ENCODE measurements around the gene DNAJC4.
"Not testable (repeated sequence)": the region's sequence is repeated elsewhere in the genome, so short reads cannot be mapped to it uniquely, and the experiment has no call there.

DNAJC4 gene

DNA sequence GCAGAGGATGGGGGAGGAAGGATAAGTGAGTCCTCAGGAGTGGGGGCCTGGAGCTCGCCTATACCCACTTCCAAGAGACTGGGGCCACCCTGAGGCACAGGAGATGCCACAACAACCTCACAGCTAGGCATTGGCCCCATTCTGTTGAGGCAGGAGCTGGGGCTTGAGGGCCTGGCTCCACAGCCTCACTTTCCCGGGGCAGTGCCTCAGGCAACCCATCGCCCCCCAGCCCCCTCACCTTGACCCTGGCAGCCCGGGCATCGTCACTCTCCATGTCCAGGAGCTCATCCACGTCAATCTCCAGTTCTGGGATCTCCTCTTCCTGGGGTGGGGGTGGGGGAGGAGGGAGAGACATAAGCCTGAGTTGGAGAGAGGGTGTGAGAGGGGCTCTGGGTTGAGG is 14.6 kb downstream of the DNAJC4 start:
- no peak for DNase-seq (ENCODE audit: low read depth in 3 of 3)

DNA sequence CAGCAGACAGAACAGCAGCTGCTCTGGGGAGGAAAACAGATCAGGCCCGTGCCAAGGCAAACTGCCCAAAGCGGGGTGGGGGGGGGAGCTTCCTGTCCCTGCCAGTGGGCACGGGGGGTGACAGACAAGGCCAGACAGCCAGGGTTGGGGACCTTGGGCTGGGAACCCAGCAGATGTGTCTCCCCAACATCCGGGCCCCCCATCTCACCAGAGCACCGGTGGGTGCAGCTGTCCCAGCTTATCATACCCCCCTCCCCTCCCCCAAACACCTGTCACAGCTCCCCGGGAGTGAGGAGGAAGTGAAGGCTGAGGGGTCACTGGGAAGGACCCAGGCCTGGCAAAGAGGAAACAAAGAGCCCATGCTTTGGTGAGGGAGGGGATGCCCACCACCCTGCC is 15.1 kb downstream of the DNAJC4 start:
- no peak for DNase-seq (ENCODE audit: low read depth in 3 of 3)

DNA sequence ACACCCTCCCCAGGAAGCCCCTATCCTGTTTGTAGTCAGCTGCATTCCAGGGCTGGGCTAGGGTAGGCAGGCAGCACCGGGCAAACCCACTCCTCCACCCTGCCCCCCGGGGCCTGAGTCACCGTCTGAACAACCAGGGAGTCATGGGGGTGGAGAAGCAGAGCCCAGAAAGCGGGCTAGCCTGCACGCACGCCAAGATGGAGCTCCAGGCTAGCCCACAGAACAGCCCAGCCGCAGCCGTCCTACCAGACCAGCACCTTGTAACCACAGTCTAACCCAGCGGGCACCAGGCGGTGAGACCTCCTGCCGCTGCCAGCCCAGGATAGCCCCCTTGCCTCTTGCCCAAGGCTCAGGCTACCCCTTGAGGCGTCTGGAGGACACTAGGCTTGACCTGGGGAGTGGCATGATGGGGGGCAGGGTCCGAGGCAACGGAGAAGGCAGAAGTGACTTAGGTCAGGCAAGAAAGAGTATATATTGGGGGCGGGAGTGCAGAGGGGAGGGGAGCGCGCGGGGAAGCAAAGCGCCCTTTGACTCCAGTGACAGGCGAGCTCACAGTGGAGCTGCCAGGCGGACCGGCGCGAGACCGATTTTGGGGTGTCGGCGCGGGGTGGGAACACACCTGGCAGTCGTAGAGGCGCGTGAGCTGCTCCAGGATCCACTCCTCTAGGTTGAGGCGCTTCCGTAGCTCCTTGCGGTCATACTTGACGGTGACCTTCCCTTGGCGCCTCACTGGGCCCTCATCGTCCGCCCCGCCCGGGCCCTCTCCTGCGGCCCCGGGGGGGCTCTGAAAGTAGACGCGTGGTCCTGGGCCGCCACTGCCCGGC is 15.7 kb downstream of the DNAJC4 start:
- peak; percentile 44 to 82 (median 73) for DNase-seq (ENCODE audit: low read depth in 3 of 3)

DNA sequence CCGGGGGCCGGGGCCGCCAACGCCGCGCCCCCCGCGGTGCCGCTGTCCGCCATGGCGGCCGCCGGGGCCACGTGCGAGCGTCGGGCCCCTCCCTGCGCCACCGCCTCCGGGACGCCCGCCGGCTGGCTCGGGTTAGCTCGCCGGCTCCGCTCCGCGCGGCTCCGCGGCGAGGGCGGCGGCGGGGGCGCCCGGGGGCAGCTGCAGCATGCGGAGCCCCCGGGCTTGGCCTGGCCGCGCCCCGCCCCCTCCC is 16.2 kb downstream of the DNAJC4 start:
- not testable (repeated sequence) for DNase-seq (ENCODE audit: low read depth in 3 of 3)

DNA sequence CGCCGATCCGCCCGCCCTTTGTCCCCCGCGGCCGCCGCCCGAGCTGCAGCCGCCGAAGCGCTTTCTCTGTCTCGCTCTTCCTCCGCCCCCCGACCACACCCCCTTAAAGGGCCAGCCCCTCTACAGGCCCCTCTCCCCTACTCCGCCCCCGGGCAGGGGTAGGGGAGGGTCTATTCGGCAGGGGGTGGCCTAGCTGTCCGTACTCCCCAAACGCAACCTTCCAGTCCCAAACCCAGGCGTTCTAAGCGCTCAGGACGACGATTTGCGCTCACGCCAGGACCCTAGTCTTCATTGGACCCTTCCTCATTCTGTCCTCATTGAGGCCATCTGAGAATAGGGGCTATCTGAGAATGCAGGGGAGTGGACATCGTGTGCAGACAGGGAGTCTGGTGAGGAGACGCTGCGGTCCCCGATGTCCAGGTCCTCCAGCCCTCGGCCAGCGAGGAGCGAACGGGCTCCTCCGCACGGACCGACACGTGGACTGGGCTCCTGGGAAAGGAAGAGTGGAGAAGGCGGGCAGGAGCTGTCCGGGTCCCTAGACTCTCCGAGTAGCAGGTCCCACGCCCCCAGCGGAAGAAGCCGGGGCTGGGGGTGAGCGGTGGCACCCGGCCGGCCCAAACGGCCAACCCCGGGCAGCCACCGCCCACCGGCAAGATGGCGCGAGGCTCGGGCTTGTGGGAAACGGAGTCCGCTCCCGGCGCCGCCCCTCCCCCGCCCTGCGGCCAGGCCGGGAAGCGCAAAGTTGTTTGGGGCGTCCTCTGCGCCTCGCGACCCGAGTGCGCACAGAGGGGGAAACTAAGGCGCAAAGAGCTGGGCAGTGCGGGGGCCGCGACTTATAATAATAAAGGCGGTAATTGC is 16.8 kb downstream of the DNAJC4 start, which contains the start of gene PPP1R14B:
TSS of gene PPP1R14B (minus strand) at position 73 of the 858 bp plus-strand sequence. CDS start 270 bp downstream, outside the sequence.
- DNase-seq (ENCODE audit: low read depth in 3 of 3): peak; percentile 68 to 86 (median 71)

DNA sequence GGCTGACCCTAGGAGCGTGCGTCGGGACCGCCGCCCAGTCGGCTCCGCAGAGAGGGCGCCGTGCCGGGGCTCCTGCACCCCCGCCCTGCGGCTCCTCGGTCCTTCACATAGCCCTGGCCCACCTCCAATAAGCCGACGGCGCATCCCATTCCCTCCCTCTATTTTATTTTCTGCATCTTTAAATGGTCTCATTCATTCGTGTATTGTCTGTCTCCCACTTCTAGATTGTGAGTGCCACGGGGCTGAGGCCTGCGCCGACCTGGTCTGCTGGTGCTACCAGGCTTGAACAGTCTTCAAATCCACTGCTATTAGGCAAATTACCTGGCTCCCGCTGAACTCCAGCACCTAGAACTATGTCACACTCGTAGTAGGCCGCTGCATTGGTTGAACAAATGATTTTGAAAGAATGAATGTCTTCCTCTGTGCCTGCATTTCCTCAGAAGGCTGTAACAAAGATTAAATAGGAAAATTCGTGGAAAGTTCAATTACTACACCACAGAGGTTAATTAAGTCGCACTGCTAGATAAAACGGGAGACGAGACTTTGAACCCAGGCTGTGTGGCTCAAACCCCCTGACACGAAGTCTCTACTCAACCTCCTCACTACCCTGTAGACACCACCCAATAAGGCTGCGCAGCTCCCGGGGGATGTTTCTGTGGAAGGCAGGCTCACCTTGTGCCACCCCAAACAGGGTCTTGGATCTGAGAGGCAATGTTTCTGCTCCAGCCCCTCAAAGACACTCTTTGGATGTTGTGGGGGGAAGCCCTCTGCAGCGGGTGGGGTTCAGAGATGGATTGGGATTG is 17.6 kb downstream of the DNAJC4 start:
- DNase-seq (ENCODE audit: low read depth in 3 of 3): no peak

DNA sequence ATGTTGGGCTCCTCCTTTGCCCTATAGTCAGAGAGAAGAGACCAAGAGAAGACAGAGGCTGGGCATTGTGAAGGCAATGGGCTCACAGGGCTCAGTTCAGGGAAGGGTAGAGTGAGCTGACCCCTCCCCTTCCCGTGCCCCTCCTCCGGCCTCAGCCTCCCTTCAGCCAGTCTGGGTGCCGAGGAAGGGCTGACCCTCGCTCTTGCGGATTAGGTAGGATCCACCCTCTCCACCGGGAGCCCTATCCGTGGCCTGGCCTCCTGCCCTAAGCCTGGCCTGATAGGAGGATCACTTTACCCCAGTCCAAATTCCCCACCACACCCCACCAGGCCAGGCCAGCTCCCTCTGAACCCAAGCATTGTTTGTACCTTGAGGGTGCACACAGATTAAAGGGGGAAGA is 18.2 kb downstream of the DNAJC4 start:
- DNase-seq (ENCODE audit: low read depth in 3 of 3): no peak

DNA sequence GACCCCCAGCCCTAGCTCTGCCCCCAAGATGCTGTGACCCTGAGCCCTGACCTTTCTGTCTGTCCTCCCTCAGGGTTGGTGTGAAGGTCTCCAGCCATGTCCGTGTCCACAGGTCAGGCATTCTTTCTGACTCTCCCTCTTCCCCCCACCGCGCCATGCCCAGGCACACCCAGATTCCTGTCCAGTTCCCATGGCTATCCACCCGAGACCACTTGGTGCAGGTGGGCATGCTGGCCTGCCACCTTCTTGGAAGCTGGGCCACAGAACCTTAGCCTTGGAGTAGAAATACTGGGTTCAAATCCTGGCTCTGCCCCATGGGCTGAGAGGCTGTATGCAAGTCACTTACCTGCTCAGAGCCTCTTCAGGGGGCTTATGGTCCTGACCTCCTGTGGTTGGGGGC is 18.7 kb downstream of the DNAJC4 start:
- DNase-seq (ENCODE audit: low read depth in 3 of 3): no peak

DNA sequence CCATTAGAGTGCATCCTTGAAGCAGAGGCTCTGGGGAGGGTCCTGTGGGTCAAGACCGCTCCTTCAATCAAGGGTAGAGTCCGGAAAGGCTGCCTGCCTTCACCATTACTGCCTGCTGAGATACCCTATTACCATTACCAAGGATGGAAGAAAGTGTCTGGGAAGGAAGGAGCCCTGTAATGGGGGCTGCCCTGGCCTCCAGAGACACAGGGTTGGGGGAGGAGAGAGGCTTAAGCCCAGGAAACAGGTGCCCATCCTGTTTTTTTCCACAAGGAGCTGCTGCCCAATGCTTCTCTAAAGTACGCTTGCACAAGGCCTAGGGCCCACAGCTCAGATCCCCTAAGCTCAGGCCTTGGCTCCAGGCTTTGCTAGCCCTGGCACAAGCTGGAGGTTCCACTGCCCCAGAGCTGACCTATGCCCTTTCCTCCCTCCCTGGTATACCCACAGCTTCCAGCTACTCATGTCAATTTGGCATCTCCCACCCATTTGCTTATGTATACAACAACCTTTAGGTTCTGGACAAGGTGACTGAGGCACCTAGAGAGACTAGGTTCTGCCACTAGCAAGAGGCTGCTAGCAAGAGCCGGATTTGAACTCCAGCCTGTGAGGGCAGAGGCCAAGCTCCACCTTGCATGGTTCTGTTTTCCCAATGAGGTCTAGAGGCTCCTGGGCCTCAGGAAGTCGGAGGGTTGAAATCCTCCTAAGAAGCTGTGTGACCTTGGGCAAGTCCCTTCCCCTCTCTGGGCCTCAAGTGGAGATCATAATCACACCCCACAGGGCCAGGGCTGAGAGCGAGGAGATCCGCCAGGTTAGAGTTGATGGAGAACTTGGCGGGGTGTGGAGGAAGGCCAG is 19.4 kb downstream of the DNAJC4 start:
- no peak for DNase-seq (ENCODE audit: low read depth in 3 of 3)

DNA sequence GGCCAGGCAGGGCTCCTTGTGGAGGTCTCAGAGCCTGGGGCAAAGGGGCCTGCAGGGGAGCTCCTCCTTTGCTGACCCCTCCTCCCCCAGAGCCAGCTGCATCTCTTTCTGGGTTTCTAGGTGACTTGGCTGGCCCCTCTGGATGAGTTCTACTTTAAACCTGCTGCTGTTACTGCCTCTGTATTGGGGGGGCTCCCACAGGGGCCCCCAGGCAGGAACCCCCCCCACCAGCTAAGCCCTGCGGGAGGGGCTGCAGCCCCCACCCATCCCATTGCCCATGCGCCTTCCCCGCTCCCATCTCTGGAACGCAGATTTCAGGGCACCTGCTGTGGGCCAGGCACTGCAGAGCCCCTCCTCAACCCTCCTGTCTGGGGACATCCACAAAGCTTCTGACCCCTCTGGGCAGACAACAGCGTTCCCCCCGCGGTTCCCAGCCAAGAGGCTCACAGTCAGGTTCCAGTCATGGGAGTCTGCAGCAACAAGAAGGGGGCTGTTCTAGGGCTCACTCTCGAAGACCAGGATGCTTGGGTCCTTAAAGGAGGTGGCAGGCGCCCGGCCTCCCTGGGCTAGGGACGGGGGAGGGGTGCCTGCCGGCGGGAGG is 20.2 kb downstream of the DNAJC4 start:
- no peak for DNase-seq (ENCODE audit: low read depth in 3 of 3)

DNA sequence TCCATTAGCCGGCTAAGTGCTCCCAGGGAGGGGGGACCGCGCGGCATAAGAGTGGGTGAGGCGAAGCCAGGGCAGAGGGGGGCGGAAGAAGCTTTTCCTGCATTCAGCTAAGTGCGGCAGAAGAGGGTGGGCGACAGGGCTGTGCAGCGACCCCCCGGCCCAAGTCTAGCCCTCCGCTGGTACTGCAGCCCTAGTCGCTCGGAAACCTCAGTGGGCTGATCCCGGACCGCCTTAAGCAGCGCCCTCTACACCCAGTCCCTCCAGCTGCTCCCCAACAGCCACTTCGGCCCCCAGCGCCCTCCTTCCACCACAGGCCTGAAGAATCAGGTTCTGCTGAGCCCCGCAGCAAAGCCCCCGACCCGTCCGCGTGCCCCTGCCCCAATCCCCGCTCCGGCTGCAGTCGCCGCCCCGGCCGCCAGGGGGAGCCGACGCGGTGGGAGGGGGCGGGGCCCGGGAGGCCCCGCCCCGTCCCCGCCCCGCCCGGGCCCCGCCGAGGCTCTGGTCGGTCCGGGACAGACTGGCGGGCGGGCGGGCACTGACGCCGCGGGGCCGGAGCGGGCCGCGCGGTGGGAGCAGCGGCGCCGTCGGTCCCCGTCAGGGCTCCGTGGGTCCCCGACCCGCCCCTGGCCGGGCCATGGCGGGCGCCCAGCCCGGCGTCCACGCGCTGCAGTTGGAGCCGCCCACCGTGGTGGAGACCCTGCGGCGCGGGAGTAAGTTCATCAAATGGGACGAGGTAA is 20.8 kb downstream of the DNAJC4 start, which contains the start of gene PLCB3:
TSS of gene PLCB3 (plus strand) at position 515 of the 737 bp plus-strand sequence. CDS start at position 635, 120 bp downstream.
- peak in 1 of 3 experiments; percentile 46 for DNase-seq (ENCODE audit: low read depth in 3 of 3)

DNA sequence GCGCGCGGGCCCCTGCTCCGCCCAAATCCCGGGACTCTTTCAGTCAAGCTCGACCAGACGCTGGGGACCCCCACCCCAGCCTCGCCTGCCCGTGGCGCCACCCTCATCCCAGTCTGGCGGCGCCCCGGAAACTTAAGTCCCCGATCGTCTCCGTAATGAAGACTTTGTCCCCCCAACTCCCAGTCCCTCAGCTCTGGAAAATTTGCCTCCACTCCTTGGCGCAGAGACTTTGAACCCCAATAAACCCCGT is 21.3 kb downstream of the DNAJC4 start:
- DNase-seq (ENCODE audit: low read depth in 3 of 3): no peak

DNA sequence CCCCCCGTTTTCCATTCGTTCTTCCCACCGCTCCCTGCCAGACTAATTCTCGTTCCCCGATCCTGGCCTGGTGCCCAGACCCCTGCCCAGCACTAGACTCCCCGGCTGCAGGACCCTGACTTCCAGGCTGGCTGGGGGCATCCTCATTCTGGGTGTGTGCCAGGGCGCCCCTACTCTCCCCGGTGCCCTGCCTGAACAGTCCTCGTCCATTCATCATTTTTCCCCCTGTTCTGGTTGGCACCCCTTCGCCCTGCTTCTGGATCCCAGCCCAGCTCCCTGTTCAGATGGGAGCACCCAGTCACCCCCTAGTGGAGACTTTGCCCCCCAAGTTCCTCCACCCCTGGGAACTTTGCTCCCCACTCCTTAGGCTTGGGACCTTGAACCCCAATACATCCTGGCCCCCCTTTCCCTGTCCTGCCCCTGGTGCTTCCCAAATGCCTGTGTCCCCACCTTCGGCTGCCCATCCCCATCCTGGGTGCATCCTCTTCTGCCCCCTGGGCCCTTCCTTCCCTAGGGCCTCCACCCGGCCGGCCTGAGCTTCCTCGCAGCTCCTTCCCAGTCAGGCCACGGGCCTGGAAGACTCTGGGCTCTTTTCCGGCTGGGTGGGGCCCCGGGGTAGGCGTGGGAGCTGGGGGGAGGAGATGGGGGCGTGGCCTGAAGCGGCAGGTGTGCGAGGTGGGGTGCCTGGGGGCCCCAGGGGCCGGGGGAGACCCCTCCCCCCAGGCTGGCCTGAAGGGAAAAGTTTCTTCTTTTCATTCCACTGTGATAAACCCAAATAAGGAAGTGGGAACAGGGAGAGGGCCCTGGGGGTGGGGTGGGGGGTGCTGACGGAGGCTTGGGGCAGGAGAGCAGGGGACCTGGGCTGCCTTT is 21.9 kb downstream of the DNAJC4 start:
- DNase-seq (ENCODE audit: low read depth in 3 of 3): no peak

DNA sequence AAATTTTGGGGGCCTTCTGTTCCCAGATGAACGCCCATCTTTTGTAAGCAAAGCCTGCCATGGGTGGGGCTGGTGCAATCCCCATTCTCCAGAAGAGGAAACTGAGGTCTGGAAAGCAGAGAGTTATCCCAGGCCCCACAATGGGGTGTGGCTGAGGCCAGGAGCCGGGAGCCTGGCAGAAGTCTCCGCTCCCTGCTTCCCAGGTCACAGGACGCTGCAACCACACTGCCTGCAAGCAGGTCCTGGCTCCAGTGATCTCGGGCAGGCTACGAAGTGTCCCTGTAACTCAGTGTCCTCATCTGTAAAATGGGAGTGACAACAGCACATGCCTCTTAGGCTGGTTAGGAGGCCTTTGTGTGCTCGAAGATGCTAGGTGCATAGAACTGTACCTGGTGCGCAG is 22.7 kb downstream of the DNAJC4 start:
- DNase-seq (ENCODE audit: low read depth in 3 of 3): no peak

DNA sequence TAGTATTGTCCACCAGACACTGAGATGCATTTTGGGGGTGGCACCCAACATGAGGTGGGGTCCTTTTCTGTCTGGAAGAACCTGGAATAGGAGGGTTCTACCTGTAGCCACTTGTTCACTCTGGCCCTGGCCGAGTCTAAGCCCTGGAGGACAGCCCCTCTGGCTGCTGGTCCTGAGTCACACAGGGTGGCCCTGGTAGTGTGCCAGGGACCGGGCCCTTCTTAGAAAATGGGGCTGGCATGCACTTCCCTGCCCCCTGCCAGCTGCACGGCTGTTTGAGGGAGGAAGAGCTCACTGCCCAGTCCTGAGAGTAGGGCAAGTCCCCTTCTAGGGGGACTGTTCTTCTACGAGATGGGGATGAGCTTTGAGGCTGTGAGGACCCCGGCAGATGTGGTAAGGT is 23.1 kb downstream of the DNAJC4 start:
- DNase-seq (ENCODE audit: low read depth in 3 of 3): no peak

DNA sequence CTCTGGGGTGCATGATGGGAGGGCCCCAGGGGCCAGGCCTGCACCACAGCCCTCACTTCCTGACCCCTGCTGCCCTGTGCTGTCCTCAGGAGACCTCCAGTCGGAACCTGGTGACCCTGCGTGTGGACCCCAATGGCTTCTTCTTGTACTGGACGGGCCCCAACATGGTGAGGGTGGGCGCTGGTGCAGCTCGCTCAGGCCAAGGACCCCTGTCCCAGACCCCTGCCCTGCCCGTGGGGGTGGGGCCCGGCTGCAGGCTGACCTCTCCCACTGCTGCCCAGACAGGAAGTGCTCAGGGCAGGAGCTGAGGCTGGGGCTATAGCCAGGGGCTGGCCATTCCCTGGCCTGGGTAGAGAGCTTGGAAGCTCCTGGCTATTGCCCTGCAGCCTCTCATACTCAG is 24.0 kb downstream of the DNAJC4 start:
- DNase-seq (ENCODE audit: low read depth in 3 of 3): no peak

DNA sequence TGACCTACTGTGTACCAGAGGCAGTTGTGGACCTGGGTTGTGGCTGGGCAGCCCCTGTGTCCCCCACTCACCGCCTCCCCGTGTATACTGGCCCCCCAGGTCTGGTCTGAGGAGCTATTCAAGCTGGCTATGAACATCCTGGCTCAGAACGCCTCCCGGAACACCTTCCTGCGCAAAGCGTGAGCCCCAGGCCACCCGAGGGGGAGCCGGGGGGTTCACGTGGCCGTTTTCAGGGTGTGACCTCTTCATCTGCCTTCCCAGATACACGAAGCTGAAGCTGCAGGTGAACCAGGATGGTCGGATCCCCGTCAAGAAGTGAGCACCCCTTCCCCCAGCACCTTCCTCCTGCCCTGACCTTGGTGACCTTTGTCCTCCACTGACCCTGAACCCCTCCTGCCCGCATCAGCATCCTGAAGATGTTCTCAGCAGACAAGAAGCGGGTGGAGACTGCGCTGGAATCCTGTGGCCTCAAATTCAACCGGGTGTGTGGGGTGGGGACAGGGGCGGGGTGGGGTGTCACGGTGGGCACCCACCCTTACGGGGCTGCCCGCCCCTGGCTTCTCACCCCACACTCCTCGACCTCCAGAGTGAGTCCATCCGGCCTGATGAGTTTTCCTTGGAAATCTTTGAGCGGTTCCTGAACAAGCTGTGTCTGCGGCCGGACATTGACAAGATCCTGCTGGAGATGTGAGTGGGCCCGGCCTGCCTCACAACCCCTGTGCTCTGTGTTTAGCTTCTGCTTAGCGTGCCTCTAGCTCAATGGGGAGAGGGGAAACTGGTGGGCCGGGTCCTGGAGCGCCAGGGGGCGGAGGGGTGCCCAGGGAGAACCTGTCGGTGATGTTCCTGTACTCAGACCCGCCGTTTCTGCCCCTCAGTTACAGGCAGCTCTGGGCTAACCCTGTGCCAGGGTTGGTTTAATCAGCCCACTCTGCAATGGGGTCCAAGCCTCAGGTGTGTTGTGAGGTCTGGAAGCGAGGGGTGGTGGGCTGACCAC is 25.1 kb downstream of the DNAJC4 start:
- DNase-seq (ENCODE audit: low read depth in 3 of 3): no peak

DNA sequence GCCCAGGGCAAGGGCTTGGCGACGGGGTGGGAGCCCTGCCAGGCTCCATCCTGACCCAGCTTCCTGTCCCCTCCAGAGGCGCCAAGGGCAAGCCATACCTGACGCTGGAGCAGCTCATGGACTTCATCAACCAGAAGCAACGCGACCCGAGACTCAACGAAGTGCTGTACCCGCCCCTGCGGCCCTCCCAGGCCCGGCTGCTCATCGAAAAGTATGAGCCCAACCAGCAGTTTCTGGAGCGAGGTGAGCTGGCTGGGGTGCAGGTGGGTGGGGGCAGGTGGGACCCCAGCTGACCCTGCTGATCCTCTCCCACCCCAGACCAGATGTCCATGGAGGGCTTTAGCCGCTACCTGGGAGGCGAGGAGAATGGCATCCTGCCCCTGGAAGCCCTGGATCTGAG is 26.0 kb downstream of the DNAJC4 start:
- DNase-seq (ENCODE audit: low read depth in 3 of 3): no peak
